PC-3 (cell line): Measurements from ENCODE around the gene ZNF318. TPM values are rescaled to one million over a fixed set of nuclear protein-coding genes. Genes with fewer than 3 reads are reported as not detected.
"Not testable (repeated sequence)": the region's sequence is repeated elsewhere in the genome, so short reads cannot be mapped to it uniquely, and the experiment has no call there.

Source experiments
- ATAC-seq: fragments of 200-7000 bp; cut with Tn5 transposase; 2 replicates; pipeline ENCODE4 v1.9.1; 2020; ENCODE audit warnings: mild to moderate bottlenecking, moderate library complexity
- BruUV-seq: library from RNA; stranded (reverse); fragments of 400-500 nt; replicated peaks from 2 replicates; lab custom pipeline; 2021; lab: Mats Ljungman, UMichigan
- CTCF ChIA-PET: fragments of 300-600 bp; sonication (Branson Sonifier 250); formaldehyde crosslinking; loops from one replicate; lab custom pipeline; 2022; ENCODE audit warnings: antibody characterized with exemption; lab: Charles Lee
- POLR2A ChIA-PET: fragments of 300-600 bp; sonication (Branson Sonifier 250); formaldehyde crosslinking; loops from one replicate; lab custom pipeline; 2022; ENCODE audit warnings: antibody characterized with exemption; ENCODE audit not compliant: unreplicated experiment; lab: Charles Lee
- DNase-seq: peaks from one replicate; pipeline ENCODE4 v3.0.0-alpha.2; 2015
- H2AFZ ChIP-seq: fragments of 300-600 bp; sonication (generic); 2 replicates; pipeline ENCODE4 v1.6.0; 2016; ENCODE audit warnings: antibody characterized with exemption, low read length
- H3F3A ChIP-seq: fragments of 300-600 bp; sonication (generic); one replicate; pipeline ENCODE4 v1.6.0; 2017; ENCODE audit warnings: antibody characterized with exemption, low read length, control low read depth, mild to moderate bottlenecking; ENCODE audit not compliant: unreplicated experiment
- H3K27ac ChIP-seq: fragments of 300-600 bp; sonication (generic); 2 replicates; pipeline ENCODE4 v1.5.1; 2016; ENCODE audit warnings: mild to moderate bottlenecking, low read length
- H3K27me3 ChIP-seq: fragments of 300-600 bp; sonication (generic); 2 replicates; pipeline ENCODE4 v1.6.1; 2016; ENCODE audit warnings: low read length, mixed read lengths
- H3K36me3 ChIP-seq: fragments of 300-600 bp; sonication (generic); 2 replicates; pipeline ENCODE4 v1.6.1; 2016; ENCODE audit warnings: low read depth, mixed run types, low read length, mixed read lengths
- H3K4me1 ChIP-seq: fragments of 300-600 bp; sonication (generic); 2 replicates; pipeline ENCODE4 v1.5.1; 2016; ENCODE audit warnings: low read length; ENCODE audit not compliant: insufficient read depth
- H3K4me2 ChIP-seq: fragments of 300-600 bp; sonication (generic); 2 replicates; pipeline ENCODE4 v1.6.0; 2016; ENCODE audit warnings: low read length
- H3K4me3 ChIP-seq: fragments of 300-600 bp; sonication (generic); 2 replicates; pipeline ENCODE4 v1.5.1; 2016; ENCODE audit warnings: mild to moderate bottlenecking, low read length, mixed read lengths
- H3K79me2 ChIP-seq: fragments of 300-600 bp; sonication (generic); 2 replicates; pipeline ENCODE4 v1.6.1; 2017; ENCODE audit warnings: low read length, mixed read lengths
- H3K9ac ChIP-seq: fragments of 300-600 bp; sonication (generic); 2 replicates; pipeline ENCODE4 v1.6.0; 2016; ENCODE audit warnings: mild to moderate bottlenecking, low read length
- H3K9me2 ChIP-seq: fragments of 300-600 bp; sonication (generic); replicated peaks from 2 replicates; pipeline ENCODE4 v1.6.1; 2016; ENCODE audit warnings: mixed run types, low read length, mixed read lengths
- H3K9me3 ChIP-seq: fragments of 300-600 bp; sonication (generic); 2 replicates; pipeline ENCODE4 v1.6.1; 2016; ENCODE audit warnings: low read length, mixed read lengths
- H4K20me1 ChIP-seq: fragments of 300-600 bp; sonication (generic); 2 replicates; pipeline ENCODE4 v1.6.1; 2016; ENCODE audit warnings: low read length, mixed read lengths
- CTCF ChIP-seq: fragments of 300-600 bp; sonication (generic); conservative IDR thresholded peaks from 2 replicates; pipeline ENCODE4 v1.5.1; 2017; ENCODE audit warnings: antibody characterized with exemption, low read depth, mild to moderate bottlenecking, low read length
- EZH2 ChIP-seq: fragments of 300-600 bp; sonication (generic); IDR thresholded peaks from one replicate; pipeline ENCODE4 v1.6.1; 2017; ENCODE audit warnings: antibody characterized with exemption, mild to moderate bottlenecking, low read length; ENCODE audit not compliant: unreplicated experiment
- EZH2phosphoT487 ChIP-seq: fragments of 300-600 bp; sonication (generic); IDR thresholded peaks from 2 replicates; pipeline ENCODE4 v1.6.1; 2018; ENCODE audit warnings: mild to moderate bottlenecking, antibody characterized with exemption, low read length, borderline replicate concordance
- intact Hi-C: fragments of 100-400 bp; cut with micrococcal nuclease; formaldehyde crosslinking; loops from 2 replicates; pipeline ENCODE4 v1.9.0; 2023
- total RNA-seq: library from RNA; depleted of rRNA; stranded (reverse); fragments of >200 nt; gene quantifications from 2 replicates; pipeline ENCODE4 v1.2.3, GENCODE V29; 2014

The ZNF318 gene
- total RNA-seq, 1 experiment from 2014 or later: 8.2 TPM

- no peak overlapping the region for H3K27ac ChIP-seq
- DNase-seq: no peak
- no peaks in the 10 kb centered on the region for H3K9me3 ChIP-seq
- peaks cover 17% of the 10 kb centered on the region; the same call in 1 of the 2 replicates for H3K36me3 ChIP-seq
- H3K4me2 ChIP-seq: no peak overlapping the region
- intact Hi-C loops: no loop called here
- no peaks in the 10 kb centered on the region for H3K9me2 ChIP-seq
- no peak overlapping the region for H2AFZ ChIP-seq
- H4K20me1 ChIP-seq: no peaks in the 10 kb centered on the region
- no peaks in the 10 kb centered on the region for H3K27me3 ChIP-seq
- BruUV-seq: no TSS peak
- no peak for ATAC-seq
- ChIA-PET CTCF (no interaction called here), POLR2A (no interaction called here)
- no peak overlapping the region for H3K4me3 ChIP-seq
- no peaks in the 10 kb centered on the region for H3K79me2 ChIP-seq
- H3F3A ChIP-seq: no peaks in the 10 kb centered on the region
- H3K9ac ChIP-seq: no peak overlapping the region
- no peak for TF ChIP-seq EZH2phosphoT487
- TF ChIP-seq CTCF: no peak
- TF ChIP-seq EZH2: no peak
- H3K4me1 ChIP-seq: no peaks in the 10 kb centered on the region
Observed at GRCh38 chr6:43347021-43347420, 22.4 kb downstream of the ZNF318 start.

GRCh38 chr6:43346243-43346642 lies 23.2 kb downstream of the ZNF318 start:
- H3K4me1 ChIP-seq, H2AFZ ChIP-seq, intact Hi-C loops, POLR2A ChIA-PET, H3K79me2 ChIP-seq, H3K9me3 ChIP-seq, BruUV-seq, DNase-seq, H3K9ac ChIP-seq, H4K20me1 ChIP-seq, ATAC-seq, H3K9me2 ChIP-seq, H3K4me2 ChIP-seq, H3F3A ChIP-seq, H3K27me3 ChIP-seq, CTCF ChIA-PET, H3K4me3 ChIP-seq, H3K27ac ChIP-seq: not testable (repeated sequence)
- H3K36me3 ChIP-seq: peaks cover 22% of the 10 kb centered on the region

DNA sequence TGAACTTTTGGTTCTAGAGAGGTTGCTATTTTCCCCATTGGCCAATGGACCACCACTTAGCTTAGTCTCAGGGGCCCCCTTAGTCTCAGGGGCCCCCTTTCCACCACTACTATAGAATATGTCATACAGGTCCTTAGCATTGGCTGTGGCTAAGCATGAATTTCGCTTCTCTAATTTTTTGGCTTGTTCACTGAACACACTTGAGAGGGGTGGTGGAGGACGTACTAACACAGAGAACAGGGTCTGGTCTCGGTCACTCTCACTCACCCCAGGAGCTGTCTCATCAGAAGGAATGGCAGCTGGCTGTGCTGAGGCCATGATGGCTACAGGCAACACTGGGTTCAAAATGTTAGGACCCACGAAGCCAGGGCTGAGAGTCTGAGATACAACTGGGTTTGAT lies 30.3 kb downstream of the ZNF318 start:
- H3K79me2 ChIP-seq: no peaks in the 10 kb centered on the region
- no peak overlapping the region for H3K27ac ChIP-seq
- intact Hi-C loops: no loop called here
- no peaks in the 10 kb centered on the region for H3K9me2 ChIP-seq
- ChIA-PET POLR2A (no interaction called here), CTCF (no interaction called here)
- BruUV-seq: no TSS peak
- no peak overlapping the region for H2AFZ ChIP-seq
- no peak overlapping the region for H3K4me2 ChIP-seq
- H3K4me3 ChIP-seq: no peak overlapping the region
- H3K9me3 ChIP-seq: no peaks in the 10 kb centered on the region
- no peaks in the 10 kb centered on the region for H3F3A ChIP-seq
- H3K9ac ChIP-seq: no peak overlapping the region
- no peak for TF ChIP-seq EZH2phosphoT487
- TF ChIP-seq CTCF: no peak
- H3K36me3 ChIP-seq: peaks cover 27% of the 10 kb centered on the region
- no peaks in the 10 kb centered on the region for H3K27me3 ChIP-seq
- DNase-seq (no peak), ATAC-seq (no peak)
- H4K20me1 ChIP-seq: no peaks in the 10 kb centered on the region
- no peaks in the 10 kb centered on the region for H3K4me1 ChIP-seq
